Amygdala (tissue), 56 donors: Measurements from ENCODE around the gene CBL.
"Not testable (repeated sequence)": the region's sequence is repeated elsewhere in the genome, so short reads cannot be mapped to it uniquely, and the experiment has no call there.

Source experiments
- DNase-seq, 56 donors: peaks; one replicate each; lab custom pipeline; 2025; lab: John Stamatoyannopoulos, UW

CBL gene

DNA sequence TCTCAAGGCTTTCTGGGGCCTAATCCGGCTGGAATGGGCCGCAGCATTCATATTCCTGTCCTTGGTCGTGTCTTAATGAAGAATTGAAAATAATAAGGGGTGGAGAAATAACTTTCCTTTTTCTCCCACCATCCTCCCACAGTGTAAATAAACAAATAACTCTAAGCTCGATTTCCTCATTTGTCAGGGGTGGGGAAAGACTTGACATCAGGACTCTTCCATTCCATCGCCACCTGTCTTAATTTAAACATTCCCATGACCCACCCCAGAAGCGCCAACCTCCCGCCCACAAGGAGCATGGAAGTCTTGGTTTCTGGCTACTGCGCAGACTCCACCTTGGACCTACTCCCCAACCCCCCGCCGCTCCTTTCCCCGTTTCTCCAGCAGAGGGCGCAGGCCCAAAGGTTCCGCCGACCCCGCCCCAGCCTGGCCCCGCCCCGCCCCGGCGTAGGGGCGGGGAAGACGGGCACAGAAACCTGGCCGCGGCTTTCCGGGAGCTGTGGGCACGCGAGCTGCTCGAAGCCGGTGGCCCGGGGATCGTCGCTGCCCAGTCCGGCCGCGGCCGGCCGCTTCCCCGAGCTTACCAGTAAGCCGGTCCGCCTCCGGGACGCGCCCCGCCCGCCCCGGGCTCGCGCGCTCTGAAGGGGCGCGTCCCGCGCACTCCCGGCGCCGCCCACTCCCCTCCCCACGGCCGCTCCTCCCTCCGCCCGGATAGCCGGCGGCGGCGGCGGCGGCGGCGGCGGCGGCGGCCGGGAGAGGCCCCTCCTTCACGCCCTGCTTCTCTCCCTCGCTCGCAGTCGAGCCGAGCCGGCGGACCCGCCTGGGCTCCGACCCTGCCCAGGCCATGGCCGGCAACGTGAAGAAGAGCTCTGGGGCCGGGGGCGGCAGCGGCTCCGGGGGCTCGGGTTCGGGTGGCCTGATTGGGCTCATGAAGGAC is at the start of gene CBL:
Gene CBL (plus strand): TSS at position 766 of the 937 bp plus-strand sequence. CDS start 79 bp downstream, at position 845.
- peak; percentile 33 to 96 (median 88) for DNase-seq

- no peak for DNase-seq
Measured at GRCh38 chr11:119156496-119156895, 49.6 kb upstream of the CBL start.

GRCh38 chr11:119157063-119157462 is 49.1 kb upstream of the CBL start:
- DNase-seq, result no peak

DNA sequence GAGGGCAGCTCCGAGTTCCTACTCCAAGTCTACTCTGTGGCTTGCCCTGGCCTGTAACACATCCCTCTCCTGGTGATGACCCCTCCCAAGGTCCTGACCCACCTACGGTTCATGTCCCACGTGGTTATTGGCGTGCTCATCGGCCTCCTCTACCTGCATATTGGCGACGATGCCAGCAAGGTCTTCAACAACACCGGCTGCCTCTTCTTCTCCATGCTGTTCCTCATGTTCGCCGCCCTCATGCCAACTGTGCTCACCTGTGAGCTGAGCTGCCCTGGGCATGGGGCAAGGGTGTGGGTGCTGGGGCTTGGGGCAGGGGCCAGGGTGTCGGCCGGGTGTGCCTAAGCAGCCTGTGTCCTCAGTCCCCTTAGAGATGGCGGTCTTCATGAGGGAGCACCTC is 47.7 kb upstream of the CBL start:
- no peak for DNase-seq

GRCh38 chr11:119160151-119160550 is 46.0 kb upstream of the CBL start:
- DNase-seq, result no peak

GRCh38 chr11:119161871-119162270 is 44.3 kb upstream of the CBL start:
- DNase-seq, result no peak

DNA sequence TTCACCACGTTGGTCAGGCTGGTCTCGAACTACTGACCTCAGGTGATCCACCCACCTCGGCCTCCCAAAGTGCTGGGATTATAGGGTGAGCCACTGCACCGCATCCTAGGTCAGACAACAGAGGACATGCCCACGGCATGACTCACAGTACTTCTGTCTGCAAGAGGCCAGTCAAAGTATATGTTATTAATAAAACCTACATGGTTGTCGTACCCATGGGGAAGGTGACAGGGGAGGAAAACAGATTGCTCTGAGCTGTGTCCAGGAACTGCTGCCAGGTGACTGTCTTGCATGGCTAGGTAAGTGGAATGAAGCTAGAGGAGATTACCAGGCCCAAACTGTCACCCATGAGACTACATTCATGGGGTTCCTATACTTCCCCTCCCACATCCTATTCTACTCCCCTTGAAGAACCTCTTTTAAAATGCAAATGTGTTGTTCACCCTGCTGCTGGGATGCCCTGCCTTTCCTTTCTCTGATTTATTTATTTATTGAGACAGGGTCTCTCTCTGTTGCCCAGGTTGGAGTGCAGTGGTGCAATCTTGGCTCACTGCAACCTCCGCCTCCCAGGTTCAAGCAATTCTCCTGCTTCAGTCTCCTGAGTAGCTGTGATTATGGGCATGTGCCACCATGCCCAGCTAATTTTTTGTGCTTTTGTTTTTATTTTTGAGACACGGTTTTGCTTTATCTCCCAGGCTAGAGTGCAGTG is 39.6 kb upstream of the CBL start:
- no peak for DNase-seq

- DNase-seq, result not testable (repeated sequence)
Measured at GRCh38 chr11:119167077-119167458, 39.1 kb upstream of the CBL start.

- DNase-seq, result no peak
Measured at GRCh38 chr11:119167933-119168332, 38.2 kb upstream of the CBL start.

DNA sequence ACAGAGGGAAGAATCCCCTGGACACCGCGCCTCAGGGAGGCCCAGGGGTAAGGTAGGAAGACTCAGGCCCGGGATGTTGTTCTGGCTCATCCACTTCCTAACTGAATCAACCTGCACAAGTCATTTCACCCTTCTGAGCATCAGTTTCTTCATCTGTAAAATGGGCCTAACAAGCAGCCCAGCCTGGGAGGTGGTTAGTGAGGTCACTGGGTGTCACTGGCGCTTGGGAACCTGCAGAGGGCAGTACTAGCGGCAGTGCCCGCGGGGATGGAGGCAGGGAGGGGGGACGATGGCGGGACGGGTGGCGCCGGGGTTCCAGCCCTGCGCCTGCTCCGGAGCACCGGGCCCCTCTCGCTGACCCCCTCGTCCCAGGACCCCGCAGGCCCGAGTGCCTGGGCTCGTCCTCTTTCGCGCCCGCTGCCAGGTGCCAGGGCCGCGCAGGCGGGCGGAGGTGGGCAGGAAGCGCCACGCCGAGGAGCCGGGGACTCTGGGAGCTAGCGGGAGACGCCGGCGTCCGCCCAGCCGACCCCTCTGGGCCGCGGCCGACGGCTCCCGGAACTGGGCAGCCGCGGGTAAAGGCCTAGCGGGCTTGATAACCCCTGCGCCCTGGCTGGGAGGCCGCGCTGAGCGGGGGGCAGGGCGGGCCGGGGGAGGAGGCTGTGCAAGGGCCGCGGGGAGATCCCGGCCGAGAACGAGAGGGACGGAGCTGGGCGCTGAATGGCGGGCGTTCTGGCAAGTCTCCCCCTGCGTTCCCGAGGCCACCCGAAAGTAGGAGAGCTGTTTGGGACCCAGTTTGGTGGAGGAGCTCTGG is 37.5 kb upstream of the CBL start, which contains the start of gene NLRX1:
Gene NLRX1 (plus strand): TSS at position 255 of the 811 bp plus-strand sequence. CDS start 2,679 bp downstream, outside the sequence.
- DNase-seq, result peak in 54 of 56 donors; percentile 11 to 79 (median 56)

GRCh38 chr11:119169282-119169719 is 36.8 kb upstream of the CBL start:
- peak in 2 of 56 donors; percentile 4 to 53 for DNase-seq

- peak in 1 of 56 donors; percentile 4 for DNase-seq
Measured at GRCh38 chr11:119172513-119172912, 33.6 kb upstream of the CBL start.

GRCh38 chr11:119173453-119173852 is 32.7 kb upstream of the CBL start:
- DNase-seq, result no peak

GRCh38 chr11:119175493-119176077 is 30.6 kb upstream of the CBL start:
- DNase-seq, result no peak

DNA sequence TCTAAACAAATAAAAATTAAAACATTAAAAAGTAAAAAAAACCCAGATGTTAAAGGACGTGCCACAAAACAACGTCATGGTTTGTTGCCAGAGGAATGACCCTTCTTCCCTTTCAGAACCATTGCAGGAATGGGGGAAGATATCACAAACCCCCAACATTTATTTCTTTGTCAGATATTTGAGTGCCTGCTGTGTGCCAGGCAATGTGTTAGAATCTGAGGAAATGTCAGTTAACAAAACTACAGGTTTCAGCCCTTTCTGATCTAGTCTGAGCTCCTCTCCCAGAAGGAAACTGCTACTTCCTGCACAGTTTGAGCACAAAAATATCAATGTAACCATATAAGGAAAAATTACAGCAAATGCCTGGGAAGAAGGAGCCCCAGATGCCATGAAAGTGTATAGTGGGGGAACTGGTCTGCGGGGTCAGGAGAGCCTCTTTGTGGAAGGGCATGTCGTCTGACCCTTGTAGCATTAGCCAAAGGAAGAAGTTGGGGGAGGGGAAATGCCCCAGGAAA is 27.9 kb upstream of the CBL start:
- no peak for DNase-seq

GRCh38 chr11:119179342-119179741 is 26.8 kb upstream of the CBL start:
- no peak for DNase-seq

GRCh38 chr11:119179983-119180382 is 26.2 kb upstream of the CBL start:
- DNase-seq, result no peak

DNA sequence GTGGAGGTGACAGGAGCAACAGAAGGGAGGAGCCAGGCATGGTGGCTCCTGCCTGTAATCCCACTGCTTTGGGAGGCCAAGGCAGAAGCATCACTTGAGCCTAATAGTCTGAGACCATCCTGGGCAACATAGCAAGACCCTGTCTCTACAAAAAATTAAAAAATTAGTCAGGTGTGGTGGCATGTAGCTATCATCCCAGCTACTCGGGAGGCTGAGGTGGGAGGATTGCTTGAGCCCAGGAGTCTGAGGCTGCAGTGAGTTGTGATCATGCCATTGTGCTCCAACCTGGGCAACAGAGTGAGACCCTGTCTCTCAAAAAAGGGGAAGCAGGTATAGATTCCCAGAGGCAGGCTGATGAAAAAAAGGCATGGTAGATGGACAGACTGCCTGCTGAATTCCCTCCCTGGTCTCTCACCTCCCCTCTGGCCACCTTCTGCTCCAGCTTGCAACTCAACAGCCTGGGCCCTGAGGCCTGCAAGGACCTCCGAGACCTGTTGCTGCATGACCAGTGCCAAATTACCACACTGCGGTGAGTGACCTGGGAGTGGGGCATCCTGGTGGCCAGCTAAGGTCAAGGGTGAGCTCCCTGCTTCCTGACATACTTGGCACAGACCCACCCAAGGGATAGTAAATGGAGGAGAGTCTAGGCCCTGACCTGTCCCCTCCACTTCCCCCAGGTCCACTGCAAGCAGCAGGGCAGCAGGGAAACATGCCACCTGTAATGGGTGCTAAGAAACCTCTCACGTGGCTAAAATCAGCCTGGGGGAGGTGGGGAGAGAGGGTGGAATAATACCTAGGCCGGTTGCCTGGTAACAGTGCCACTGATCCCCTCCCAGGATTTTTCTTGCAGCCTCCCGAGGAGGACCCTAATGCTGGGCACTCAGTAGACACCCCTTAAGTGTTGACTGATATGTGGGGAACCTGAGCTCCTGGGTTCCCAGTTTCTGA is 25.1 kb upstream of the CBL start:
- DNase-seq, result no peak
